IPS DF 6.9 (cell line): ENCODE results near the gene PPP2R2C.

Experiments
- DNase-seq: peaks from one replicate; pipeline ENCODE4 v3.0.0-alpha.2; 2013; ENCODE audit warnings: low read depth, low spot score
- H3K27ac ChIP-seq: one replicate; pipeline ENCODE4 v1.5.1; 2013; ENCODE audit warnings: low read length, control low read depth
- H3K27me3 ChIP-seq: 2 replicates; pipeline ENCODE4 v1.6.1; 2013; ENCODE audit warnings: mild to moderate bottlenecking, low read length; ENCODE audit not compliant: control insufficient read depth, insufficient read depth
- H3K36me3 ChIP-seq: 2 replicates; pipeline ENCODE4 v1.6.1; 2013; ENCODE audit warnings: low read length; ENCODE audit not compliant: control insufficient read depth, insufficient read depth
- H3K4me1 ChIP-seq: 2 replicates; pipeline ENCODE4 v1.6.1; 2013; ENCODE audit warnings: low read length; ENCODE audit not compliant: control insufficient read depth, insufficient read depth
- H3K4me3 ChIP-seq: 2 replicates; pipeline ENCODE4 v1.5.1; 2013; ENCODE audit warnings: mild to moderate bottlenecking, low read length
- H3K9me3 ChIP-seq: 2 replicates; pipeline ENCODE4 v1.6.1; 2013; ENCODE audit warnings: low read length, inconsistent platforms; ENCODE audit not compliant: control insufficient read depth, insufficient read depth
- WGBS: extraction: QIAGEN DNeasy Blood & Tissue Kit; methylation state at CpG from one replicate; pipeline ENCODE4 v1.1.7; 2013; ENCODE audit warnings: mixed read lengths, missing lambda C conversion rate; ENCODE audit not compliant: insufficient read length, insufficient coverage; 5-methylcytosine and 5-hydroxymethylcytosine counted together

PPP2R2C gene

GRCh38 chr4:6329478-6330383 is 142.7 kb downstream of the PPP2R2C start:
- no peaks in the 10 kb centered on the region for H3K27me3 ChIP-seq
- no peaks in the 10 kb centered on the region for H3K36me3 ChIP-seq
- no peak for DNase-seq
- no peaks in the 10 kb centered on the region for H3K9me3 ChIP-seq
- WGBS: no CpG with 5 or more reads among the region's 28 CpGs
- H3K4me1 ChIP-seq: no peaks in the 10 kb centered on the region
- no peak overlapping the region for H3K4me3 ChIP-seq
- no peak overlapping the region for H3K27ac ChIP-seq

GRCh38 chr4:6328526-6328925 is 143.9 kb downstream of the PPP2R2C start:
- Histone ChIP-seq H3K4me1 (no peaks in the 10 kb centered on the region), H3K27me3 (no peaks in the 10 kb centered on the region), H3K36me3 (no peaks in the 10 kb centered on the region), H3K4me3 (no peak overlapping the region), H3K9me3 (no peaks in the 10 kb centered on the region), H3K27ac (no peak overlapping the region)
- DNase-seq: no peak
- WGBS: no CpG with 5 or more reads among the region's 8 CpGs

- H3K36me3 ChIP-seq: no peaks in the 10 kb centered on the region
- no peaks in the 10 kb centered on the region for H3K4me1 ChIP-seq
- no CpG with 5 or more reads among the region's 21 CpGs for WGBS
- no peaks in the 10 kb centered on the region for H3K27me3 ChIP-seq
- H3K27ac ChIP-seq: no peak overlapping the region
- H3K4me3 ChIP-seq: no peak overlapping the region
- H3K9me3 ChIP-seq: no peaks in the 10 kb centered on the region
- DNase-seq: no peak
These were observed 145.0 kb downstream of the PPP2R2C start for GRCh38 chr4:6327220-6327917.

- DNase-seq: no peak
- no peaks in the 10 kb centered on the region for H3K36me3 ChIP-seq
- H3K4me3 ChIP-seq: no peak overlapping the region
- no peaks in the 10 kb centered on the region for H3K4me1 ChIP-seq
- no peaks in the 10 kb centered on the region for H3K27me3 ChIP-seq
- H3K27ac ChIP-seq: no peak overlapping the region
- WGBS: no CpG with 5 or more reads among the region's 28 CpGs
- no peaks in the 10 kb centered on the region for H3K9me3 ChIP-seq
These were observed 145.9 kb downstream of the PPP2R2C start for GRCh38 chr4:6326312-6327060.

GRCh38 chr4:6325788-6326290 is 146.6 kb downstream of the PPP2R2C start:
- no peaks in the 10 kb centered on the region for H3K36me3 ChIP-seq
- no peak overlapping the region for H3K27ac ChIP-seq
- H3K27me3 ChIP-seq: no peaks in the 10 kb centered on the region
- WGBS: no CpG with 5 or more reads among the region's 14 CpGs
- no peak overlapping the region for H3K4me3 ChIP-seq
- H3K9me3 ChIP-seq: no peaks in the 10 kb centered on the region
- no peaks in the 10 kb centered on the region for H3K4me1 ChIP-seq
- no peak for DNase-seq

- no peak for DNase-seq
- no peaks in the 10 kb centered on the region for H3K9me3 ChIP-seq
- H3K4me3 ChIP-seq: no peak overlapping the region
- no peaks in the 10 kb centered on the region for H3K4me1 ChIP-seq
- H3K36me3 ChIP-seq: no peaks in the 10 kb centered on the region
- no peaks in the 10 kb centered on the region; the same call in 1 of the 2 replicates for H3K27me3 ChIP-seq
- no CpG with 5 or more reads among the region's 22 CpGs for WGBS
- H3K27ac ChIP-seq: no peak overlapping the region
These were observed 147.2 kb downstream of the PPP2R2C start for GRCh38 chr4:6324999-6325787.

GRCh38 chr4:6324461-6324998 is 147.9 kb downstream of the PPP2R2C start:
- Histone ChIP-seq H3K4me1 (no peaks in the 10 kb centered on the region), H3K27ac (no peak overlapping the region), H3K9me3 (no peaks in the 10 kb centered on the region), H3K27me3 (no peaks in the 10 kb centered on the region; the same call in 1 of the 2 replicates), H3K36me3 (no peaks in the 10 kb centered on the region), H3K4me3 (no peak overlapping the region)
- DNase-seq: no peak
- WGBS: no CpG with 5 or more reads among the region's 15 CpGs

GRCh38 chr4:6322761-6323566 is 149.4 kb downstream of the PPP2R2C start:
- Histone ChIP-seq H3K36me3 (no peaks in the 10 kb centered on the region), H3K4me1 (no peaks in the 10 kb centered on the region), H3K27ac (no peak overlapping the region), H3K27me3 (no peaks in the 10 kb centered on the region; the same call in 1 of the 2 replicates), H3K9me3 (no peaks in the 10 kb centered on the region), H3K4me3 (no peak overlapping the region)
- no CpG with 5 or more reads among the region's 33 CpGs for WGBS
- DNase-seq: no peak

GRCh38 chr4:6322067-6322760 is 150.2 kb downstream of the PPP2R2C start:
- H3K27me3 ChIP-seq: no peaks in the 10 kb centered on the region; the same call in 1 of the 2 replicates
- no peak overlapping the region for H3K4me3 ChIP-seq
- DNase-seq: no peak
- H3K9me3 ChIP-seq: no peaks in the 10 kb centered on the region
- H3K4me1 ChIP-seq: no peaks in the 10 kb centered on the region
- no peaks in the 10 kb centered on the region for H3K36me3 ChIP-seq
- no peak overlapping the region for H3K27ac ChIP-seq
- WGBS: no CpG with 5 or more reads among the region's 23 CpGs
